Activated T-cell treated with anti-CD3 and anti-CD28 coated beads for 48 hours (primary cell): ENCODE data around the gene DHX30.
"Not testable (repeated sequence)": the region's sequence is repeated elsewhere in the genome, so short reads cannot be mapped to it uniquely, and the experiment has no call there.

Source experiments
- DNase-seq: peaks from one replicate; pipeline ENCODE4 v3.0.0-alpha.2; 2020; ENCODE audit warnings: low read depth

Gene DHX30

DNA sequence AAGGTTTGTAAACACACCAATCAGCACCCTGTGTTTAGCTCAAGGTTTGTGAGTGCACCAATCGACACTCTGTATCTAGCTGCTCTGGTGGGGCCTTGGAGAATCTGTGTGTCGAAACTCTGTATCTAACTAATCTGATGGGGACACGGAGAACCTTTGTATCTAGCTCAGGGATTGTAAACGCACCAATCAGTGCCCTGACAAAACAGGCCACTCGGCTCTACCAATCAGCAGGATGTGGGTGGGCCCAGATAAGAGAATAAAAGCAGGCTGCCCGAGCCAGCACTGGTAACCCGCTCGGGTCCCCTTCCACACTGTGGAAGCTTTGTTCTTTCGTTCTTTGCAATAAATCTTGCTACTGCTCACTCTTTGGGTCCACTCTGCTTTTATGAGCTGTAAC lies 85.1 kb downstream of the DHX30 start:
- not testable (repeated sequence) for DNase-seq

DNA sequence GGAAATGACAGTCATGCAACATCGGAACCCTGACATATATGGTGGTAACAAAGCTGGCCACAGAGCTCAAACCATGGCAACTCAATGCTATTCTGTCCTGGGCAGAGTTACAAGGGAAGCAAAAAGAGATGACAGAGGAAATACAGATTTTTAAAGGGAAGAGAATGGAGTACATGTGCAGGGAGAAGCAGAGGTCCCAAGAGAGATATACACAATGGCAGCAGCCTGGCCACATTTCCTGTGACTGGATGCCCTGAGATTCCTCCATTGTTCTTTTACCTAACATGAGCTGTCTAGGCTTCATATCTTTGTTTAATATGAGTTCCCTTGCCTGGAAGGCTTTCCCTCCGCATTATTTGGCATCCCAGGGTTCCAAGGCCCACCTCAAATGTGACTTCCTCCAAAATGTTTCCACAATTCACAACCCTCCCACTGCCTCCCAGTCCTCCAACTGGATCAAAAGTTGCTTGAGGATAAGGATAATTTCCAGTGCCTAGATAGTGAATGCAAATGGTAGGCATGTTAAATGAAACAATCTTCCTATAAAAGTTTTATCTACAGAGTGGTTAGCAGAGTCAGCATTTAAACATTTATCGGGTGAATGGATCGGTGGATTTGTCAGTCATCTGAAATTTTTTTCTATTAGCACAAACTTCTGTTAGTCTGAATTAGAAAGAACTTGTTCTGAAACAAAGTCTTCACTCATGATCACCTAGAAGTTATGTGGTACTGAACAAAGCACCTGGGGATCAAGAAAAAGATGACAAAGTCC lies 86.2 kb downstream of the DHX30 start:
- DNase-seq, result no peak

- no peak for DNase-seq
These were observed 87.3 kb downstream of the DHX30 start for GRCh38 chr3:47890126-47890827.

DNA sequence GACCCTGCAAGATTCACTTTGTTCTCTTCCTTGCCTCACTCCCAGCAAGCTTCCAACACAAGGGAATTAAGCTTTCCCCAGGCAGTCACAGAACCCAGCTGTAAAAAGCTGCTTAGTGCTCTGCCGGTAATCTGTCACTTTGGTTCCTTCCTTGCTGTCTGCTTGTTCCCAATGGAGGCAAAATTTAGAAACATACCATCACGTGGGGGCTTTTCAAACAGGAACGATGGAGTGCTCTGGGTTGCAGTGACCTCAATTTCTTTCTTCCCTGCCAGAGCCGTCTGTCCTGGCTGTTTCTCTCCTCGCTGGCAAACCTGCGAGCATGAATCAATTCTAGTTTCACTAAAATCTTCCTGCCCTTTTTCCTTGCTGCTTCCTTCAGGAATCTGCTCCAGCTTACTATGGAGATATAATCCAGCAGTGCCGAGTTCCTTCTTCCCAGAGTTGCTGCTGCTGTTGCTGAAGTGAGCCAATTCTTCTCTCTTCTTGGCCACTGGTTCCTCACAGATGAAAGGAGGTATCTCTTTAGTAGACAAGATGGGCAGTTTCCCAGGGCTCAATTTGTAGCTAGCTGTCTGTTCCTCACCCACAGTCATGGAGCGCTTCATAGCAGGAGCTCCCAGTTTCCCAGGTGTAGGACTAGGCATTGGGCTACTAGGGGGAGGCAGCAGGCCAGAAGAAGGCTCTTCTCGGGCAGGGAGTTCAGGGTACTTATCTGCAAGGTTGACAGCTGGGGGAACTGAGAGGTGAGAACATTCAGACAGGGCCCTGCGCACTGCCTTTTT lies 88.1 kb downstream of the DHX30 start:
- no peak for DNase-seq

DNA sequence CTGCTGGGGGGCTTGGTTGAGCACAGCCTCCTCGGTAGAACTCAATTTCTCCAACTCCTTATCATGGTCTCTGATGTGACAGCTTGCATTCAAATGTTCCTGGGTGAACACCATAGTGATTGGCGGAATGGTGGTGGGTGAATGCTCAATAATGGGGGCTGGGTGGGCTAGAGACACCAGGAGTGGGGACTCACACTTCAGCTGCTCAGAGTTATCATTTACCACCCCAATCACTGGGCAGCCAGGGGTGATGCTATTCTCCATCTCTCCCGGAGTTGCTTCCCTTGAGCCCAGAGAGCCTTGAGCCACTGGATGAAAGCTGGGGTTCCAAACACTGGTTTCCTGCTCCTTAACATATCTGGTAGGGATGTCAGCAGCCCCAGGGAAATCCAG lies 88.7 kb downstream of the DHX30 start:
- DNase-seq, result no peak

DNA sequence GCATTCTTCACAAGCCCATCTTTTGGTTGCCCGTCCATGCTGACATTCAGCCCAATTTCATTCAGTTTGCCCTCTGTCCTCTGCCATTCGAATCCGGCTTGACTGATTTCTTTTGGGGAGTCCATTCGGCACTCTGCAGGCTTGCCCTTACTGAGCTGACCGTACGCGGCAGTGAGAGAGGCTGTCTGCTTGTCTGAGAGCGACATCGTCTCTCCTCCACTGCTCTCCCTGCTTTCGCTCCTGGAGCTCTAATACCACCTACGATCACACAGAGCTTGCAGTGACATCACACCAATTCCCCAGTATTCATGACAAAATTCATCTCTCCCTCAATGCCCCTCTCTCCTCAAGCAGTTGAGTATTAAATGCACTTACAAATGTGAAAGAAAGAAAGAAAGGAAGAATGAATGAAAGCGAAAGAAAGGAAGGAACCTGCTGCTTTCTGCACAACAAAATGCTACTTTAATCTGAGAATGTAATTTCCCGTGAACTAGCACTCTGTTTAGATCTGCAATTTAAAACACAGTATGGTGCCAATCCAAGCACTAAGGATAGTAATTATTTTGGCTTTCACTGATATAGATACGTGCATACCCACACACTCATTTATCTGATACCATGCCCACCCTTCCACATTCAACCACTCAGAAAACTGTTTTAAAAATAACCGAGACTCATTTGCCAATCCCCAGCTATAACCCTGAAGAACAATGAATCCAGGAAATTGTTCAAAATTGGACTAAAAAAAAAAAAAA lies 89.5 kb downstream of the DHX30 start:
- no peak for DNase-seq

DNA sequence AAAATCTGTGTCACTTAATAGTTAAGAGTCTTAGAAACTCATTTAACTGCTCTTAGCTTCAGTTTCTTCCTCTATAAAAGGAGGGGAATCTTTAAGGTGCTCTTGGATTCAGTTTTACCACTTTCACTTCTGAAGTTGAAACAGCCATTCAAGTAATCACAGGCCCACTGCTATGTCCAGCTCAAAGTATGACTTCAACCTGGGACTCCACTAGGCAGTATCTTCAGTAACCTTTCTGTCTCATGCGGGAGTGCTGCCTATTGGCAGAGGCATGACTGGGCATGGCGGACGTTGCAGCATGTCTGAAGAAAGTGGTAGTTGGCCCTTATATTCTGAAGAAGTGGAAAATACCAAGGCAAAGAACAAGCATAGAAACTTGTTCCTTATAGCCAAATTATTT lies 92.3 kb downstream of the DHX30 start:
- DNase-seq, result no peak

DNA sequence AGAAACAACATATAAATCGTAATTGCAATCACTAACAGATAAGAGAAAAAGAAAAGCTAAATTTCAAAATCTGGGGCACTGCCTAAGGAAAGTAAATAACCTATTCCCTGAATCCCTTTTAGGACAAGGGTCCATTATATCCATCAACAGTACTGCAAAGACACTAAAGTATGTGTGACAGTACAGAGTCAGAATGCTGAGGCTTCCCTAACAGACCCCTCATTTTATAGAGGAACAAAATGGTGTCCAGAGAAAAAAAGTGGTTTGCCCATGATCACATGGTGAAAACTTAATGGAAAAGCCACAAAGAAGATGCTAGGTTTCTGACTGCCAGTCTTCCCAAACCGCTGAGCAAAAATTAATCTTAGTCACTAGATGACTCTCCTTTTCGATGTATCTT lies 93.8 kb downstream of the DHX30 start:
- no peak for DNase-seq

DNA sequence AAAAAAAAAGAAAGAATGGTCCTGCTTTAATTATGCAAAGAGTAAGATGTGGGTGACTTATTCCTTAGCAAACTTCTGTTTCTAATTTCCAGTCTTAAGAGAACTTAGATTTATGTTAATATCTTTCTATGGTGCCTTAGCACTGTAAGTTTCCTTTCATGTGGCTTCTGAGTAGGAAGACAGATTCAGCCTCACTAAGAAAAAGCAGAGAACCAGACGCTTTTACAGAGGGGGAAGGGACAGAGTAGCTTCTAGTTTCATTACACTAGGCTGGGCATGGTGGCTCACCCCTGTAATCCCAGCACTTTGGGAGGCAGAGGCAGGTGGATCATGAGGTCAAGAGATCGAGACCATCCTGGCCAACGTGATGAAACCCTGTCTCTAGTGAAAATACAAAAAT lies 95.0 kb downstream of the DHX30 start:
- no peak for DNase-seq

DNA sequence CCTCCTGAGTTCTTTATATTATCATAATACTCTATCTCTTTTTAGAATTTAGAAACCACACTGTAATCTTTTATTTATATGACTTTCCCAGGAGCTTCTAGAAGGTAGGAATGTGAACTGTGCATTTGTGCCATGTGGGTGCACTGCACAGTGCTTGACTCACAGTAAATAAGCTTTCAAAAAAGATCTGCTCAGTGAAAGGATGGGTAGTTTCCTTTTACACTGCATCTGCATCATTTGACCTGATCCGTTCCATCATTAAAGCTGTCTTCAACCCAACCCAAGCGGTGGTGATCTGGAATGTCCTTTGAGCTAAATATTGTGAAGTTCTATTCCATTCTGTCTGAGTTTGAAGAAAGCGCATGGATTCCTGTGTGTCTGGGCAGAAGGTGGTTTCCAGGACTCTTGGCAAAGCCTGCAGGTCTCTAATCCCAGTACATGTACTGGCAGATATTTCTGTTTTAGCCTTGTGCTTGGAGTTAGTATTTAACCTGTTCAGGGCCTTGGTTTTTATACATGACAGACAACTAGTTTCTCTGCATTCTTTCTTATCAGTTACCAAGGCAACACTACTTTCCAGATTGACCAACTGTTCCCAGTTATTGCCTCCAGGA lies 96.7 kb downstream of the DHX30 start:
- DNase-seq, result no peak
